HCT116 (cell line): ENCODE results near the gene WASF2. TPM values are rescaled to one million over a fixed set of nuclear protein-coding genes. Genes with fewer than 3 reads are reported as not detected.

ENCODE experiments used
- ATAC-seq: fragments of 200-7000 bp; cut with Tn5 transposase; 2 replicates; pipeline ENCODE4 v1.9.1; 2020; ENCODE audit warnings: mild to moderate bottlenecking, moderate library complexity
- BruUV-seq: library from RNA; stranded (reverse); fragments of 400-500 nt; replicated peaks from 2 replicates; lab custom pipeline; 2021; lab: Mats Ljungman, UMichigan
- CTCF ChIA-PET: fragments of 300-600 bp; sonication (Branson Sonifier 250); formaldehyde crosslinking; loops from one replicate; lab custom pipeline; 2021; ENCODE audit warnings: antibody characterized with exemption; lab: Charles Lee
- POLR2A ChIA-PET: fragments of 300-600, 350-600 bp; sonication (Branson Sonifier 250); formaldehyde crosslinking; loops from one replicate; lab custom pipeline; 2021; ENCODE audit warnings: antibody characterized with exemption; lab: Charles Lee
- RAD21 ChIA-PET, 2 experiments: fragments of 300-600 bp; sonication (Branson Sonifier 250); formaldehyde crosslinking; loops; one replicate each; lab custom pipeline; 2023; ENCODE audit warnings: low total read pairs in 2 of 2; ENCODE audit not compliant: uncharacterized antibody in 2 of 2, unreplicated experiment in 2 of 2, low non-redundant PET in 1 of 2; lab: Charles Lee
- DNase-seq: peaks from one replicate; pipeline ENCODE4 v3.0.0-alpha.2; 2010; ENCODE audit warnings: low read depth, low spot score
- H2AFZ ChIP-seq: fragments of 200-600 bp; shearing (Covaris generic), sonication (generic); 2 replicates; pipeline ENCODE4 v1.6.1; 2017; ENCODE audit warnings: low read depth, mixed run types, mixed read lengths, antibody characterized with exemption, low read length; ENCODE audit not compliant: poor library complexity, severe bottlenecking
- H3K27ac ChIP-seq: 2 replicates; pipeline ENCODE4 v1.5.1; 2012; ENCODE audit warnings: low read depth, low read length
- H3K27me3 ChIP-seq: fragments of 200-600 bp; sonication (generic); 2 replicates; pipeline ENCODE4 v1.6.1; 2016; ENCODE audit warnings: mixed run types, low read length, mixed read lengths; ENCODE audit not compliant: insufficient read depth
- H3K36me3 ChIP-seq, 2 experiments: fragments of 200-500 bp in 1 of 2; fragments of 200-600 bp in 1 of 2; sonication (Bioruptor generic) in 1 of 2; sonication (generic) in 1 of 2; 2 replicates each; pipeline versions ENCODE4 v1.5.1 to v1.6.1; 2014 to 2016; ENCODE audit warnings: low read length in 2 of 2, inconsistent platforms in 1 of 2, mixed read lengths in 1 of 2, mixed run types in 1 of 2; ENCODE audit not compliant: insufficient read depth in 2 of 2, control insufficient read depth in 1 of 2
- H3K4me1 ChIP-seq, 2 experiments: fragments of 200-600 bp in 1 of 2; sonication (generic) in 1 of 2; 2 replicates each; pipeline versions ENCODE4 v1.5.1 to v1.6.1; 2012 to 2017; ENCODE audit warnings: low read length in 2 of 2, inconsistent platforms in 1 of 2, mild to moderate bottlenecking in 1 of 2, mixed read lengths in 1 of 2, mixed run types in 1 of 2, moderate library complexity in 1 of 2; ENCODE audit not compliant: insufficient read depth in 2 of 2, control insufficient read depth in 1 of 2
- H3K4me2 ChIP-seq: fragments of 200-600 bp; sonication (generic); 2 replicates; pipeline ENCODE4 v1.6.1; 2017; ENCODE audit warnings: mixed run types, low read length, mixed read lengths
- H3K4me3 ChIP-seq, 2 experiments: fragments of 200-600 bp in 1 of 2; sonication (generic) in 1 of 2; replicated peaks in 1 of 2; 2 replicates each; pipeline ENCODE4 v1.5.1; 2011 to 2016; ENCODE audit warnings: low read length in 2 of 2, control low read depth in 1 of 2, low read depth in 1 of 2, mild to moderate bottlenecking in 1 of 2, mixed read lengths in 1 of 2, mixed run types in 1 of 2
- H3K79me2 ChIP-seq: fragments of 200-600 bp; sonication (generic); 2 replicates; pipeline ENCODE4 v1.6.1; 2017; ENCODE audit warnings: mild to moderate bottlenecking, mixed run types, low read length, moderate library complexity, mixed read lengths; ENCODE audit not compliant: insufficient read depth
- H3K9ac ChIP-seq: fragments of 200-600 bp; sonication (generic); 2 replicates; pipeline ENCODE4 v1.6.1; 2016; ENCODE audit warnings: low read length, mixed read lengths
- H3K9me2 ChIP-seq: fragments of 200-600 bp; sonication (generic), shearing (Covaris generic); 2 replicates; pipeline ENCODE4 v1.6.1; 2017; ENCODE audit warnings: mixed run types, mild to moderate bottlenecking, moderate library complexity; ENCODE audit not compliant: insufficient read depth
- H3K9me3 ChIP-seq, 2 experiments: fragments of 200-500 bp in 1 of 2; fragments of 200-600 bp in 1 of 2; sonication (Bioruptor generic) in 1 of 2; sonication (generic) in 1 of 2; 2 replicates each; pipeline ENCODE4 v1.6.1; 2014 to 2017; ENCODE audit warnings: low read length in 2 of 2, mixed read lengths in 2 of 2, inconsistent platforms in 1 of 2, low read depth in 1 of 2, mild to moderate bottlenecking in 1 of 2, mixed run types in 1 of 2, moderate library complexity in 1 of 2; ENCODE audit not compliant: control insufficient read depth in 1 of 2, insufficient read depth in 1 of 2
- H4K20me1 ChIP-seq: fragments of 200-600 bp; sonication (generic), shearing (Covaris generic); 2 replicates; pipeline ENCODE4 v1.6.1; 2017; ENCODE audit warnings: mixed run types, mild to moderate bottlenecking, moderate library complexity; ENCODE audit not compliant: insufficient read depth
- CEBPB ChIP-seq: IDR thresholded peaks from 2 replicates; pipeline ENCODE4 v1.6.1; 2012; ENCODE audit warnings: low read depth
- EGR1 ChIP-seq: IDR thresholded peaks from 2 replicates; pipeline ENCODE4 v1.6.1; 2012; ENCODE audit warnings: low read depth
- EZH2 ChIP-seq: fragments of 200-600 bp; sonication (generic); IDR thresholded peaks from 2 replicates; pipeline ENCODE4 v1.6.1; 2017; ENCODE audit warnings: antibody characterized with exemption, mixed run types
- EZH2phosphoT487 ChIP-seq: fragments of 200-600 bp; IDR thresholded peaks from 2 replicates; pipeline ENCODE4 v1.6.1; 2018; ENCODE audit warnings: antibody characterized with exemption, borderline replicate concordance
- FOSL1 ChIP-seq: IDR thresholded peaks from 2 replicates; pipeline ENCODE4 v1.6.1; 2012; ENCODE audit warnings: low read depth
- JUND ChIP-seq: IDR thresholded peaks from 2 replicates; pipeline ENCODE4 v1.6.1; 2012
- POLR2A ChIP-seq: IDR thresholded peaks from 2 replicates; pipeline ENCODE4 v1.7.0; 2011; ENCODE audit warnings: borderline replicate concordance; ENCODE audit not compliant: insufficient read depth, insufficient read length; ENCODE audit errors: extremely low read depth
- POLR2AphosphoS5 ChIP-seq: IDR thresholded peaks from 2 replicates; pipeline ENCODE4 v1.6.1; 2011; ENCODE audit warnings: mild to moderate bottlenecking, low read depth, low read length, moderate library complexity
- RAD21 ChIP-seq: IDR thresholded peaks from 2 replicates; pipeline ENCODE4 v1.6.1; 2012; ENCODE audit warnings: low read depth, mild to moderate bottlenecking
- SP1 ChIP-seq: IDR thresholded peaks from 2 replicates; pipeline ENCODE4 v1.6.1; 2012; ENCODE audit warnings: low read depth
- SRF ChIP-seq: IDR thresholded peaks from 2 replicates; pipeline ENCODE4 v1.6.1; 2012; ENCODE audit warnings: low read depth
- TCF7L2 ChIP-seq: IDR thresholded peaks from 2 replicates; pipeline ENCODE4 v1.7.0; 2011; ENCODE audit warnings: borderline replicate concordance, inconsistent platforms; ENCODE audit not compliant: insufficient read depth, insufficient read length; ENCODE audit errors: extremely low read depth
- YY1 ChIP-seq: IDR thresholded peaks from 2 replicates; pipeline ENCODE4 v1.6.1; 2011; ENCODE audit warnings: low read length, low read depth, moderate library complexity, mild to moderate bottlenecking; ENCODE audit not compliant: insufficient replicate concordance; ENCODE audit errors: extremely low read depth
- ZNF274 ChIP-seq: fragments of 200-500 bp; sonication (Bioruptor generic); IDR thresholded peaks from 2 replicates; pipeline ENCODE4 v1.6.1; 2014; ENCODE audit warnings: mild to moderate bottlenecking, low read depth, low read length, inconsistent platforms
- intact Hi-C: fragments of 100-400 bp; cut with micrococcal nuclease; formaldehyde crosslinking; loops from 2 replicates; pipeline ENCODE4 v1.10.0; 2022
- total RNA-seq: library from RNA; stranded (reverse); gene quantifications from one replicate; pipeline ENCODE4 v1.2.1, GENCODE V29; 2021; ENCODE audit not compliant: unreplicated experiment
- TF ChIP-seq, protein P1 (sequence below): IDR thresholded peaks from 2 replicates; pipeline ENCODE4 v1.6.1; 2012; ENCODE audit warnings: low read depth
- TF ChIP-seq, protein P2 (sequence below): IDR thresholded peaks from 2 replicates; pipeline ENCODE4 v1.6.1; 2012
- TF ChIP-seq, protein P3 (sequence below): IDR thresholded peaks from 2 replicates; pipeline ENCODE4 v1.6.1; 2011; ENCODE audit warnings: mild to moderate bottlenecking, low read length, moderate library complexity; ENCODE audit not compliant: insufficient replicate concordance; ENCODE audit errors: extremely low read depth

WASF2 gene
- total RNA-seq, 1 experiment from 2014 or later: 111 TPM

DNA sequence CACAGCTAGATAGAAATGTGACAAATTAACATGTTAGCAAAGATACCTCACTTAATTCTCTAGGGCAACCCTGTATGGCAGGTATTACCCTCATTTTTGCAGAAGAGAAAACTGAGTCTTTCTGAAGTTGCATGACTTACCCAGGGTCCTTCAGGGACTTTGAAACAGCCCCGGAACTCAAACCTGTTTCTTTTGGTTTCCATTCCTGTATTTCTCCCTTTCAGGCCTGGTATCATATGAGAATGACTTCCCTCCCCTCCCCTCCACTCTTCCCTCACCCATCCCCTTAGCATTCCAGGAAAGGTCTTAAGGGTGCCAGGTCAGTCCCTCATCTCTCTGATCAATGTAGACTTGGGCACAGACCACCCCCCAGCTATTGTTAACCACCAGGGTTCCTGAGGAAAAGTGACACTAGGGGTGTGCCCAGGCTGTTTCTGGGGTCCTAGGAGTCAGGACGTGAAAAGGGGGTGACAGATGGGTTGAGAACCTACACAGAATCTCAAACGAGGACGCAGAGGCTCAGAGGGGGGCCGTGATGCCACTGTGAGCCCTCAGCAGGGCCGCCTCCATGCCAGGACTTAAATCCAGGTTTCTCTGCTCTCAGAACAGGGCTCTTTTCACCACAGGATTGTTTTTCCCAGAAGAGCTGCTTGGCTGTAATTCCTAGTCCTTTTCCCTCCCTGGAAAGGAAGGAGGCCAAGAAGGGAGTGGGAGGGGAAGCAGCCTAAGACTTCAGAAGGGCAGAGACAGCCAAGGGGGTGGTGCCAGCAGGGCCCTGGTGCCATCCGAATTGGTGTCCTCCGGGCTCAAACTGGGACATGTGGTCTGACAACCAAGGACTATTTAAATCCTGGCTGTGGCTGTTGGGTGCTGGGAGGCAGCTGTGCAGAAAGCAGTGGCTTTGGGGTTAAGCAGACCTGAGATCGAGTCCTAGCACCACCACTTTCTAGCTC, 2.1 kb upstream of the WASF2 start:
- BruUV-seq: no TSS peak
- ChIA-PET RAD21 (no interaction called here), CTCF (no interaction called here), POLR2A (no interaction called here)
- DNase-seq (no peak), ATAC-seq (no peak)
- Histone ChIP-seq H3K36me3 (no peaks in the 10 kb centered on the region), H3K27me3 (no peaks in the 10 kb centered on the region), H3K9me3 (no peaks in the 10 kb centered on the region), H3K9me2 (no peaks in the 10 kb centered on the region), H3K9ac (0 out of 2 replicates have a peak overlapping the region, but pooled peaks have one; percentile 11), H3K27ac (no peak overlapping the region), H3K4me3 (no peak overlapping the region), H3K4me1 (peaks cover 11 to 46% of the 10 kb centered on the region in 2 experiments), H2AFZ (no peak overlapping the region), H3K4me2 (no peak overlapping the region), H3K79me2 (peaks cover 27% of the 10 kb centered on the region), H4K20me1 (0 out of 2 replicates have a peak, but pooled peaks cover 9% of the 10 kb centered on the region)
- intact Hi-C loops: no loop called here
- TF ChIP-seq POLR2AphosphoS5 (no peak), POLR2A (no peak), SP1 (no peak), SRF (no peak), EGR1 (no peak), FOSL1 (no peak), EZH2phosphoT487 (no peak), JUND (no peak), EZH2 (no peak), RAD21 (no peak), YY1 (no peak), ZNF274 (no peak), TCF7L2 (no peak), CEBPB (no peak)
- TF ChIP-seq, protein P1, sequence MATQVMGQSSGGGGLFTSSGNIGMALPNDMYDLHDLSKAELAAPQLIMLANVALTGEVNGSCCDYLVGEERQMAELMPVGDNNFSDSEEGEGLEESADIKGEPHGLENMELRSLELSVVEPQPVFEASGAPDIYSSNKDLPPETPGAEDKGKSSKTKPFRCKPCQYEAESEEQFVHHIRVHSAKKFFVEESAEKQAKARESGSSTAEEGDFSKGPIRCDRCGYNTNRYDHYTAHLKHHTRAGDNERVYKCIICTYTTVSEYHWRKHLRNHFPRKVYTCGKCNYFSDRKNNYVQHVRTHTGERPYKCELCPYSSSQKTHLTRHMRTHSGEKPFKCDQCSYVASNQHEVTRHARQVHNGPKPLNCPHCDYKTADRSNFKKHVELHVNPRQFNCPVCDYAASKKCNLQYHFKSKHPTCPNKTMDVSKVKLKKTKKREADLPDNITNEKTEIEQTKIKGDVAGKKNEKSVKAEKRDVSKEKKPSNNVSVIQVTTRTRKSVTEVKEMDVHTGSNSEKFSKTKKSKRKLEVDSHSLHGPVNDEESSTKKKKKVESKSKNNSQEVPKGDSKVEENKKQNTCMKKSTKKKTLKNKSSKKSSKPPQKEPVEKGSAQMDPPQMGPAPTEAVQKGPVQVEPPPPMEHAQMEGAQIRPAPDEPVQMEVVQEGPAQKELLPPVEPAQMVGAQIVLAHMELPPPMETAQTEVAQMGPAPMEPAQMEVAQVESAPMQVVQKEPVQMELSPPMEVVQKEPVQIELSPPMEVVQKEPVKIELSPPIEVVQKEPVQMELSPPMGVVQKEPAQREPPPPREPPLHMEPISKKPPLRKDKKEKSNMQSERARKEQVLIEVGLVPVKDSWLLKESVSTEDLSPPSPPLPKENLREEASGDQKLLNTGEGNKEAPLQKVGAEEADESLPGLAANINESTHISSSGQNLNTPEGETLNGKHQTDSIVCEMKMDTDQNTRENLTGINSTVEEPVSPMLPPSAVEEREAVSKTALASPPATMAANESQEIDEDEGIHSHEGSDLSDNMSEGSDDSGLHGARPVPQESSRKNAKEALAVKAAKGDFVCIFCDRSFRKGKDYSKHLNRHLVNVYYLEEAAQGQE: no peak
- TF ChIP-seq, protein P2, sequence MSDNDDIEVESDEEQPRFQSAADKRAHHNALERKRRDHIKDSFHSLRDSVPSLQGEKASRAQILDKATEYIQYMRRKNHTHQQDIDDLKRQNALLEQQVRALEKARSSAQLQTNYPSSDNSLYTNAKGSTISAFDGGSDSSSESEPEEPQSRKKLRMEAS: no peak
- TF ChIP-seq, protein P3, sequence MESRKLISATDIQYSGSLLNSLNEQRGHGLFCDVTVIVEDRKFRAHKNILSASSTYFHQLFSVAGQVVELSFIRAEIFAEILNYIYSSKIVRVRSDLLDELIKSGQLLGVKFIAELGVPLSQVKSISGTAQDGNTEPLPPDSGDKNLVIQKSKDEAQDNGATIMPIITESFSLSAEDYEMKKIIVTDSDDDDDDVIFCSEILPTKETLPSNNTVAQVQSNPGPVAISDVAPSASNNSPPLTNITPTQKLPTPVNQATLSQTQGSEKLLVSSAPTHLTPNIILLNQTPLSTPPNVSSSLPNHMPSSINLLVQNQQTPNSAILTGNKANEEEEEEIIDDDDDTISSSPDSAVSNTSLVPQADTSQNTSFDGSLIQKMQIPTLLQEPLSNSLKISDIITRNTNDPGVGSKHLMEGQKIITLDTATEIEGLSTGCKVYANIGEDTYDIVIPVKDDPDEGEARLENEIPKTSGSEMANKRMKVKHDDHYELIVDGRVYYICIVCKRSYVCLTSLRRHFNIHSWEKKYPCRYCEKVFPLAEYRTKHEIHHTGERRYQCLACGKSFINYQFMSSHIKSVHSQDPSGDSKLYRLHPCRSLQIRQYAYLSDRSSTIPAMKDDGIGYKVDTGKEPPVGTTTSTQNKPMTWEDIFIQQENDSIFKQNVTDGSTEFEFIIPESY: no peak
